Measurements from ENCODE around the gene AJAP1.

AJAP1 gene

GRCh38 chr1:4631321-4631720 is 23.1 kb upstream of the AJAP1 start:
- DNase-seq = no peak

DNA sequence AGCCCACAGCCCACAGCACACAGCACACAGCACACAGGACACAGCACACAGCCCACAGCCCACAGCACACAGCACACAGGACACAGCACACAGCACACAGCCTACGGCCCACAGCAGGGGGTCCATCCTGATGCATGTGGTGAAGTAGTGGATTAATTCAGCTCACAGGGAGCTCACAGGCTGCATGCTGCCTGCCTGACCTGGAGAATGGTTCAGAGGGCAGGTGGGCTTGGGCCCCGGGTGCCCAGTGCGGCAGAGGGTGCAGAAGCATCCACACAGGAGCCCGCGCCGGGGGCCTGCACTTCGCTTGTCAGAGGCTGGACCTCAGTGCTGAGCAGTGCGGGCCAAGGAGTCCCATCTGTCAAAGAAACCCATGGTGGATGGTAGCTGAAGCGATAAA is 21.1 kb upstream of the AJAP1 start:
- no peak for DNase-seq

DNA sequence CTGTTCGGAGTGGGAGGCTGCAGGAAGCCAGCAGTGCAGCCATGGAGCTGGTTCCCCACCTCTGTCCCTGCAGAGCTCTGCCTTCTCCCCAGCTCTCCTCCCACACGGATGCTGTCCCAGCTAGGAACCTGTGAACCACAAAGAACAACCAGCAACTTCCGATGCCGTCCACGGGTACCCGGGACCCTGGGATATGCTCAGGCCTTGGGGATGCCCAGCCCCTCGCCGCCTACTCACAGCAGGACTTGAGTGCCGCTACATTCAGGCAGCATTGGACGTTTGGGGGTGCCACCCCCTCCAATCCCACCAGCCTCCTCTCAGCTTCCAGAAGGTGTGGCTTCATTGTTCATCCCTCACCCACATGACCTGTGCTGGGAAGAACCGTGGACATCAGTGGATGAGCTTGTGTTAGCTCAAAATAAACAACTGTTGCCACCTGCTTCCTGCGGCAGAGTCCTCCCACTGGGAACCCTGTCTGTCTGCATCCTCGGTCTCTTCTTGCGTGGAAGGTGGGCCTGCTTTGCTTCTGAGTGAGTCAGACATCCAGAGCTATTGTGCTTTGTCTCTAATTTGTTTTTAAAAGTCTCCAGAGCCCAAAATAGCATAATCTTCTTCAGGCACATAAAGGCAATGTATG is 20.1 kb upstream of the AJAP1 start:
- no peak for DNase-seq

GRCh38 chr1:4634793-4635406 is 19.5 kb upstream of the AJAP1 start:
- no peak for DNase-seq

GRCh38 chr1:4636186-4636585 is 18.2 kb upstream of the AJAP1 start:
- no peak for DNase-seq

DNA sequence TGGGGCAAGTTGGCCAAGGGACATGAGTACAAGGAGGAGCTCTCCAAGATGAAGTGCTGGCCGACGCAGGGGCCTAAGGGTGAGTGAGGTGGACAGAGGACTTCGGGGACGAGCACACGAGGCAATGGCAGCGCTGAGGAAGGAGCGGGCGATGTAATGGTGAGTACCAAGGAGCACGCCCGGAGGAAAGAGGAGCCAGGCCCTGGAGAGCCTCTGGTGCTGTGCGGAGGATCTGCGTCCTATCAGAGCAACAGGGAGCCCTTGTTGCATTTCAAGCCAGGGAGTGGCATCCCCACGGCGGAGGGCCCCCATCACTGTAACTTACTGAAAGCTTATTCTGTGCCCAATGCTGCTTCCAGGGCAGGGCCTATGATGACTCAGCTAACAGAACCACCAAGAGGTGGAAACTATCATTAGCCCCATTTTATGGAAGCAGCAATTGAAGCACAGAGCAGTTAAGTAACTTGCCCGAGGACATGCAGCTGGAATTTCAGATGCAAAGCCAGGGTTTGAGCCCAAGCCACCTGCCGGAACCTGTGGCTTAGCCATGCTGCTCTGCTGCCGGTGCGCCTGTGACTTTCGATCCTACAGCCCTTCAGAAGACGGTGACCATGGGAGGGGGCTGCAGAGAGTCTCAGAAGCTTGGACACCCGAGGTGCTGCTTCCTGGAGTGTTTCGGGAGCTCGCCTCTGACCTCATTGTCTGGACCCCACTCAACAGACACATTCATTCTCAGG is 17.6 kb upstream of the AJAP1 start:
- no peak for DNase-seq

- no peak for DNase-seq
Observed at GRCh38 chr1:4637616-4638344, 16.6 kb upstream of the AJAP1 start.

DNA sequence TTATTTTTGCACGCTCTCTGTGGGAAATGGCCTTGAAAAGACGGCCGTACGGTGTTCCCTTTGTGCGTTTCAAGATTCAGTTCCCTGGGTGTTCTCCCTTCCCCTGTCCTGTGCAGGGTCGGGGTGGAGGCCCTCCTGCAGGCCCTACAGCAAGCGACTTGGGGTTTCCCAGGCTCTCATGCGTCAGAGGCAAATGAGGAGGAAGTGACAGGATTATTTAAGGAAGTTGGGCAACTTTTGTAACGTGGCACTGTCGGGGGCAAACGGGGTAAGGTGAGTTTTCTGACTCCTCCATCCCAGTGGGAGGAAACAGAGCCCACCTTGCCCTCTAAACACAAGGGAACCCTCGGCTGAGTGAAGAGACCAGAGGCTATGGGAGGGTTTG is 16.1 kb upstream of the AJAP1 start:
- DNase-seq = no peak

- DNase-seq = no peak
Observed at GRCh38 chr1:4640931-4641330, 13.5 kb upstream of the AJAP1 start.

DNA sequence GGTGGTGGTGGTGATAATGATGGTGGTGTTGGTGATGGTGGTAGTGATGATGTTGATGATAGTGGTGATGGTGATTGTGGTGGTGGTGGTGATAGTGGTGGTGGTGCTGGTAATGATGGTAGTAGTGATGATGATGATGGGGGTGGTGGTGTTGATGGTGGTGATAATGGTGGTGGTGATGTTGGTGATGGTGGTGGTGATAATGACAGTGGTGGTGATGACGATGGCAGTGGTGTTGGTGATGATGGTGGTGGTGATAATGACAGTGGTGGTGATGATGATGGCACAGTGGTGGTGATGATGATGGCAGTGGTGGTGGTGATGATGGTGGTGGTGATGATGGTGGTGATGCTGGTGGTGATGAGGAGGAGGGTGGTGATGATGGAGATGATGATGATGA is 7.0 kb upstream of the AJAP1 start:
- no peak for DNase-seq

GRCh38 chr1:4648657-4649056 is 5.8 kb upstream of the AJAP1 start:
- no peak for DNase-seq

DNA sequence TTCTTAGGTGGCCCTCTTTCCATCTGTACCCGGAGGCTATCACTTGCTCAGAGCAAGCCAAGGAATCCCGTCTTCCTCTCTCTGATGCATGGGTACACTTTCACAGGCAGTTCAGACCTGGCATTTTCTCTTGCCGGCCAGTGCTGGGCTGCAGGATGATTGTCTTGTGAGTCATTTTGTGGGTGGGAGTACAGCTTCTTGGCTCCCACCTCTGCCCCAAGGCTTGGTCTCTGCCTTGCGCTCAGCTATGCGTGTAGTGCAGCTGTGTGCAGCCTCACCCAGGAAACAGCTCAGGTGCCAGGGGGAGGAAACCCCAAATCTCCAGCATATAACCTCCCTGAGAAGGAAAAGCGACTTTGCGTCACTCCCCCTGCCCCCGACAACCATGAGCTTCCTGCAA is 3.9 kb upstream of the AJAP1 start:
- DNase-seq = no peak

DNA sequence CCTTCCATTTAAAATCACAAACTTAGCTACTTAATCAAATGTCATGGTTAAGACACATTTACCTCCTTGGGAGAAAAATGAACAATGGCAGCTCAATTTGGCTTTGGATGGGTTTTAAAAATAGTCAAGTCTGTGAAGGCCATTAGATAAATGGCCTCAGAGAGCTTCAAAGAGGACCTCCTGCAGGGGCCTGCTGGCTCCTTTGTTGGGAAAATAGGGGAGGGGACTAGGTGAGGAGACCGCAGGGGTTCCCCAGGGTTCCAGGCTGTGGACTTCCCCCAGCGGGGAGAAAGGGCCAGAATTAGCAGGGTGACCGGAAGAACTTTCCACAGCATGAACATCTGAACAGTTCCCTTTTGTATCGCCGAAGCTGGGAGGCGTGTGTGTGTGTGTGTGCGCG is 3.4 kb upstream of the AJAP1 start:
- DNase-seq = no peak

GRCh38 chr1:4652631-4653327 is 1.6 kb upstream of the AJAP1 start:
- no peak for DNase-seq

- no peak for DNase-seq
Observed at GRCh38 chr1:4653328-4653660, 1.1 kb upstream of the AJAP1 start.

DNA sequence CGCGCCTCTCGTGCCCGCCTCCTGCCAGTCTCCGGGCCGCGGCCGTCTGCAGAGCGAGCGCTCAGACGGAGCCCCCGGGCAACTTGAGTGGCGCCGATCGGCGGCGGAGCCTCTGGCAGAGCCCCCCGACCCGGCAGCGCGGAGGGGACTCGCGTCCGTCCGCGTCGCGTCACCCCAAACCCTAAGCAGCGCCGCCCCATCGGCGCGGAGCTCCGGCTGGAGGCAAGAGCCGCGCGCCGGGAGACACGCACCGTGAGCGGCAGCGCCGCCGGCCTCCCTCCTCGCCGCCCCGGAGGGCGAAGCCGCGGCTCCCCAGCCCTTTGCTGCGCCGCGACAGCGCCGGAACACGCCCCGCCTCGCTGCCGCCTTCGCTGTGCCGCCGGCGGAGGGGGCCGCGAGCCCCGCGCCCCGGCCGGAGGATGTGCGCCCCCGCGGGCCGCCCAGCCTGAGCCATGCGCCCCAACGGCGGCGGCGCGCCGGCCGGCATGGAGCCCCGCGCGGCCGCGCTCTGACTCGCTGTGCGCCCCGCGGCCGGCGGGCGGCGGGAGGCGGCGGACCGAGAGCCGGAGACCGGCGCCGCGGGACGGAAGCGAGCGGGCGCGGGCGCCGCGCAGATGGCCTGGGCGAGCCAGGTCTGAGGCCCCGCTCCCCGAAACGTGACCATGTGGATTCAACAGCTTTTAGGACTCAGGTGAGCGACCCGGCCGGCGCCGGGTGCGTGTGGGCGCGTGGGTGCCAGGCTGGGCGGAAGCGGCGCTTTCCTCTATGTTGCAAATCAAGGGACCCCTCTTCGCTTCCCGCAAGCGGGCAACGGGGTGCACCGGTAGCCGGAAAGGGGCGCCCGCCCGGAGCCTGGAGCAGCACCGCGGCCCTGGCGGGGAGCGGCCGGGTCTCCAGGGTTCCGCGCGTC is 610 bp downstream of the AJAP1 start:
- no peak for DNase-seq

DNA sequence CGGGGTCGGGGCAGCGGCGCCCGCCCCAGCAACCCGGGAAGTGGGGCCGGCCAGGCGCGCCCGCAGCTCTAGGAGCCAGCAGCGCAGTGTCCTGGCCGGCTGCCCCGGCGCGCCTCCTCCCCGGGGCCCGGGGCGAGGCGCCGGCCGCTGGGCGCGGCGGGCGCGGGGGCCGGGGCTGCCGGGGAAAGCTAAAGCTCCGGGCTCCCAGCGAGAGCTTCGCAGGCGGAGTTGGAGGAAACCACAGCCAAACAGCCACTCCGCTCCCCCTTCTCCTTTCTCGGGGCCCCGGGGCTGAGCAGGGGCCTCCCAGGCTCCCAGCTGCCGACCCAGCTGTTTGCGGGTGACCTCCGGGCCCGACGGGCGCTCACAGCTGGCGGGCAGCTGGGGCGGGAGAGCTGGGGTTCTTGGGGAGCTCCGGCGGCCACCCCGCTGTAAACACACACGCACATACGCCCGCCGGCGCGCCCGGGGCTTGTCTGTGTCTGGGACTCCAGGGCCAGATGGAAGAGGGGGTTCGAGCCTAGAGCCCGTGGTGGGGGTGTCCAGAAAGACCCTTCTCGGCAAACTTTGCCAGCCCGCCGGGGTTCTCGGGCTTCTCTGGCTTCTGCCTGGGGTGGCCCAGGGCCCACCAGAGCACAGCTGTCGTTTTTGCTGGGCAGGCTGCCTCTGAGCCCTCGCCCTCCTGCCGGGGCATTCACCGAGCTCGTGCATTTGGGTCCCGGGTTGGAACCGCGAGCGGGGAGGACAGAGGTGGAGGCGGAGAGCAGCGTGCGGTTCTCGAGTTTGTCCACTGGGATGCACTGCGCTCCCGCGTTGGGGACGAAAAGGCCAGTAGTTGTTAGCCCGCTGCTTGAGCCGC is 1.5 kb downstream of the AJAP1 start:
- peak; percentile 37 for DNase-seq

DNA sequence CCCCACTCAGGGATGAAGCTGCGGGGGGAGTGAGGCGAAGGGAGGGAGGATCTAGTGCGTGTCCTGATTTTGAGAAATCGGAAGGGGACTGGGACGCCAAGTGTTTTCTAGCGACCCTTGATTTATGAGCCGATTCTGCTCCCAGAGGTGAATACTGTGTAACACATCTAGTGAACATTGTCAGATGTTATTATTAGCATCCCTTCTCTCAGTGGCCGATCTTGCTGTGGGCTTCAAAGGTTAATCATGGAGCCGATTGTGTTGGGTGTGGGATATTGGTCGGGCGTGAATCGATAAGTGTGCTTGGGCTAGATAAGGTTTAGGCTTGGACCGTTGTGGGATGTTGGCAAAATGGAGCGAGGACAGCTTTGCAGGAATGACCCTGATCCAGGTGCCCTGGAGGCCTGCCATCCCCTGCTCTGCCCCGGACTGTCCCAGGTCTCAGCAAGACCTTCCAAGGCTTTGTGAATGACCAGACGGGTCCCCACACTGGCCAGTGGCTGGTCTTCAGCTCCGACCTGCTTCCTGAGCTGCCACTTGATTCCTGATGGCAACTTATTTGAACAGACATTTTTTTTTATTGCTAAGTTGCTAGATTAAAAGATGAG is 2.2 kb downstream of the AJAP1 start:
- DNase-seq = no peak

DNA sequence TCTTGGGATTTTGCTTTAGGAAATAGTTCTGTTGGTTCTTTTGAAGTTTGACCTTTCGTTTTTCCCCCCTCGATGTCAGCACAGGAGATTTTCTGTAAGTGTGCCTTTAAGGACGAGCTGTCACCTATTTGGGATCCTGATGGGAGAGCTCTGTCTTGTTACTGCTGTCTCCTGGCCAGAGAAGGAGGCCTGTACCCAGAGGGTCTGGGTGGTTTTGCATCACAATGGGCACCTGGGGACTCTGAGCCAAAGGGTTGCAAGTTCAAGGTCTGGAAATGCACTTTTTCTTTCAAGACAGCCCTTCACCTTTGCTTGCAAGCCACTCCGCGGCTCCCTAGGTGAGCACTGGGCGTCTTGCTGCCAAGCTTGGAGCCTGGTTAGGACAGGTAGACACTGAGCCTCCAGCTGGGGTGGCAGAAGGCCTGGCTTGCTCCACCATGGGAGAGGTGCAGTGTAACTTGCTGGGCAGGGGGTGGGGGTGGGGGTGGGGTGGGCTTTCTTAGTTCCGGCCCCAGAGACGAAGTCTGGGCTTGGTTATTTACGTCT is 2.9 kb downstream of the AJAP1 start:
- DNase-seq = no peak

DNA sequence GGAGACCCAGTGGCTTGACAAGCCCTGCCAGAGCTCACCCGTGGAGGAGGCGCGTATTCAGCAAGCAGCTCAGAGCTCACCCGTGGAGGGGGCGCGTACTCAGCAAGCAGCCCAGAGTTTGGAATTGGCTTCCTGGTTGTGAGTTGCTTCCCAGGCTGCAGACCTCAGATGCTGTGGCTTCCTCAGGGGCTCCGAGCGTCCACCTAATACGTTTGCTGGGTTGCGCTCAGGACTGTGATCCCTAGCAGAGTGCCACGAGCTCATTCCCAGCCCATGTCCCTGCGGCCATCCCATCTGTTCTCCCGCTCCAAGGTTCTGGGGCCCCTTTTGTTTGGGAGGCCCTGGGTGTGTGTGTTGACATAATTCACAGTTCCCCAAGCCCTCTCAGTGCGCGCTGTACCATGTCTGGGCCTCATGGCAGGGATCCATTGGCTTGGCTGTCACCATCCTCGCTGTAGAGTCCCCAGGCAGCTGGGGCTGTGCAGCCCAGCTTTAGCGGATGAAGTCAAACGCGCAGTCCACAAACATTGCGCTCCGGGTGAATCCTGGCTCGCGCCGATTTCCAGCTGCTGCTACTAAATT is 3.6 kb downstream of the AJAP1 start:
- no peak for DNase-seq
